Osteocyte (in vitro differentiated cells): ENCODE measurements around the gene RTF2. TPM values are rescaled to one million over a fixed set of nuclear protein-coding genes. Genes with fewer than 3 reads are reported as not detected.
"Not testable (repeated sequence)": the region's sequence is repeated elsewhere in the genome, so short reads cannot be mapped to it uniquely, and the experiment has no call there.

Source experiments
- DNase-seq: peaks from one replicate; pipeline ENCODE4 v3.0.0; 2021; ENCODE audit warnings: mixed read lengths; ENCODE audit not compliant: unreplicated experiment; ENCODE audit errors: extremely low spot score
- H3K27ac Mint-ChIP-seq: one replicate; pipeline ENCODE4 v1.8.0; 2021; ENCODE audit warnings: mild to moderate bottlenecking, mixed read lengths; ENCODE audit not compliant: unreplicated experiment
- H3K27me3 Mint-ChIP-seq: one replicate; pipeline ENCODE4 v1.8.0; 2021; ENCODE audit warnings: mixed read lengths; ENCODE audit not compliant: unreplicated experiment
- H3K36me3 Mint-ChIP-seq: one replicate; pipeline ENCODE4 v1.8.0; 2021; ENCODE audit warnings: mixed read lengths; ENCODE audit not compliant: unreplicated experiment
- H3K4me1 Mint-ChIP-seq: one replicate; pipeline ENCODE4 v1.8.0; 2021; ENCODE audit warnings: mixed read lengths; ENCODE audit not compliant: unreplicated experiment
- H3K4me3 Mint-ChIP-seq: one replicate; pipeline ENCODE4 v1.8.0; 2021; ENCODE audit warnings: mild to moderate bottlenecking, moderate library complexity, mixed read lengths; ENCODE audit not compliant: unreplicated experiment
- H3K9me3 Mint-ChIP-seq: one replicate; pipeline ENCODE4 v1.8.0; 2021; ENCODE audit warnings: mixed read lengths; ENCODE audit not compliant: unreplicated experiment
- total RNA-seq: library from RNA; stranded (reverse); gene quantifications from 2 replicates; pipeline ENCODE4 v1.2.1, GENCODE V29; 2021
- TF ChIP-seq, protein P1 (sequence below): fragments of 200-600 bp; sonication (generic); IDR thresholded peaks from 2 replicates; pipeline ENCODE4 v1.5.0; 2021; ENCODE audit warnings: antibody characterized with exemption, mild to moderate bottlenecking, moderate library complexity

RTF2 gene
- total RNA-seq, 1 donor from 2014 or later: 85.8 TPM

DNA sequence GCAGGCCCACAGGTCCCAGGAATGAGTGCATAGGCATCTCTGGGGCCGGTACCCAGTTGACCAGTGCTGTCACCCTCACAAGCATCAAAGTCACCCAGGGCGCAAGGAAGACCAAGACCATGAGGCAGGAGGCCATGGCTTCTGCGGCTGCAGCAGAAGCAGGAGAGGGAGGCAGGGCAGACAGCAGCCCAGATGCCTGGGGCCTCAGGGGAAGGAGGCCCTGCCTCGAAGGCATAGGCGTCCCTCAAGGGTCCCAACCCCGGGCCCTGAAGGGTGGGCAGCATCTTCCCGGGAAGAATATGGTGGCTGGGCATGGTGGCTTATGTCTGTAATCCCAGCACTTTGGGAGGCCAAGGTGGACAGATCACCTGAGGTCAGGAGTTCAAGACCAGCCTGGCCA is 59.1 kb downstream of the RTF2 start:
- H3K9me3 Mint-ChIP-seq: no peaks in the 10 kb centered on the region
- TF ChIP-seq, protein P1, sequence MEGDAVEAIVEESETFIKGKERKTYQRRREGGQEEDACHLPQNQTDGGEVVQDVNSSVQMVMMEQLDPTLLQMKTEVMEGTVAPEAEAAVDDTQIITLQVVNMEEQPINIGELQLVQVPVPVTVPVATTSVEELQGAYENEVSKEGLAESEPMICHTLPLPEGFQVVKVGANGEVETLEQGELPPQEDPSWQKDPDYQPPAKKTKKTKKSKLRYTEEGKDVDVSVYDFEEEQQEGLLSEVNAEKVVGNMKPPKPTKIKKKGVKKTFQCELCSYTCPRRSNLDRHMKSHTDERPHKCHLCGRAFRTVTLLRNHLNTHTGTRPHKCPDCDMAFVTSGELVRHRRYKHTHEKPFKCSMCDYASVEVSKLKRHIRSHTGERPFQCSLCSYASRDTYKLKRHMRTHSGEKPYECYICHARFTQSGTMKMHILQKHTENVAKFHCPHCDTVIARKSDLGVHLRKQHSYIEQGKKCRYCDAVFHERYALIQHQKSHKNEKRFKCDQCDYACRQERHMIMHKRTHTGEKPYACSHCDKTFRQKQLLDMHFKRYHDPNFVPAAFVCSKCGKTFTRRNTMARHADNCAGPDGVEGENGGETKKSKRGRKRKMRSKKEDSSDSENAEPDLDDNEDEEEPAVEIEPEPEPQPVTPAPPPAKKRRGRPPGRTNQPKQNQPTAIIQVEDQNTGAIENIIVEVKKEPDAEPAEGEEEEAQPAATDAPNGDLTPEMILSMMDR: no peak
- H3K27ac Mint-ChIP-seq: no peak overlapping the region
- no peaks in the 10 kb centered on the region for H3K27me3 Mint-ChIP-seq
- no peaks in the 10 kb centered on the region for H3K4me1 Mint-ChIP-seq
- H3K36me3 Mint-ChIP-seq: no peaks in the 10 kb centered on the region
- DNase-seq: no peak
- H3K4me3 Mint-ChIP-seq: no peak overlapping the region

DNA sequence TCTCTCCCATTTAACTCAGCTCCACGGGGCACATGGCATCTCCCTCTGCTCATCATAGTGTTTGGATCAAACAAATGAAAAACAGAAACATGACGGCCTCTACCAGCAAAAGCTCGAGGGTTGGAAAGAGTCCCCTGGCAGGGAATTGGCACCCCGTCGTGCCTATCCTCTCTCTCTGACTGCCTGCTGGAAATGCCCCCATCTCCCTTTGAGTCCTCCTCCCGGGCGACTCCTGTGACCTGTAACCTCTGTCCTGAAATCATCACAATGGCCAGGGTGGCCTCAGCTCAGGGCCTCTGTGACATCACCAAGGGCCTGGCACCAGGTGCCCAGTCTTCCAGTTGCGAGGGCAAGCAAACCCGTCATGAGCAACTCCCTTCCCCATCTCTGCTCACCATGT is 64.5 kb downstream of the RTF2 start, which contains the start of gene FAM209B:
FAM209B (plus strand) TSS at position 301 of the 400 bp plus-strand sequence; CDS start at position 397, 96 bp downstream.
- not testable (repeated sequence) for DNase-seq, H3K9me3 Mint-ChIP-seq, H3K36me3 Mint-ChIP-seq, H3K27ac Mint-ChIP-seq, H3K4me3 Mint-ChIP-seq, H3K27me3 Mint-ChIP-seq, H3K4me1 Mint-ChIP-seq

DNA sequence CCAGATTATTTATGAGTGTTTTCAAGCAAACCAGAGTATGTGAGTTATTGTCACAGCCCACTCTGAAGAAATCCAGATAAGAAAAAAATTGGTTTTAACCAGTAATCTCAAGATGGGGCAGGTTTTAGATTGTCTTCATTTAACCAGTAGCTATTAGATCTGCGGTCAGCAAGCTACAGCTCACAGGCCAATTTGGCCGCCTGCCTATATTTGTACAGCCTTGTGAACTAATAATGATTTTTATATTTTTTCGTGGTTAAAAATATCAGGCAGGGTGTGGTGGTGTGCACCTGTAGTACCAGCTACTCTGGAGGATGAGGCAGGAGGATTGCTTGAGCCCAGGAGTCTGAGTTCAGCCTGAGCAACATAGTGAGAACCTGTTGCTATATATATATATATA is 69.6 kb downstream of the RTF2 start:
- Mint-ChIP-seq H3K27ac (no peak overlapping the region), H3K4me1 (no peaks in the 10 kb centered on the region), H3K36me3 (no peaks in the 10 kb centered on the region), H3K9me3 (no peaks in the 10 kb centered on the region), H3K4me3 (no peak overlapping the region), H3K27me3 (no peaks in the 10 kb centered on the region)
- TF ChIP-seq, protein P1: no peak
- no peak for DNase-seq

DNA sequence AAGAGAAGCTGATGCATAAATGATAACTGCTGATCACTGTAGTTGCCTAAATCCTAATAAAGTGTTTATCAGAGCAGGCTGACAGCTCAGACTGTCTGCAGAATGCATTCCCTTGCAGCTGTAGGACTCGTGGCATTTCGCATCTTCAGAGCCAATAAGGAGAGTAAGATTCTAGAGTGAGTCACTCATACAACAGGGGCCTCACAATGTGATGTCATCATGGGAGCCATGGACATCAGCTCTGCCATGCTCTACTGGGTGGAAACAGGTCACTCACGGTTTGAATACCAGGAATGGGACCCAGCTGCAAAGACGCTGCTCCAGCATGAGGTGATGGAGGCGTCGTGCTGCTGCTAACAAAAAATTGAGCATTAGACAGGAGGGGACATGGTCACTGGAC is 72.0 kb downstream of the RTF2 start:
- H3K27ac Mint-ChIP-seq: no peak overlapping the region
- H3K27me3 Mint-ChIP-seq: no peaks in the 10 kb centered on the region
- no peaks in the 10 kb centered on the region for H3K4me1 Mint-ChIP-seq
- DNase-seq: no peak
- TF ChIP-seq, protein P1: no peak
- H3K9me3 Mint-ChIP-seq: no peaks in the 10 kb centered on the region
- H3K36me3 Mint-ChIP-seq: no peaks in the 10 kb centered on the region
- H3K4me3 Mint-ChIP-seq: no peak overlapping the region

DNA sequence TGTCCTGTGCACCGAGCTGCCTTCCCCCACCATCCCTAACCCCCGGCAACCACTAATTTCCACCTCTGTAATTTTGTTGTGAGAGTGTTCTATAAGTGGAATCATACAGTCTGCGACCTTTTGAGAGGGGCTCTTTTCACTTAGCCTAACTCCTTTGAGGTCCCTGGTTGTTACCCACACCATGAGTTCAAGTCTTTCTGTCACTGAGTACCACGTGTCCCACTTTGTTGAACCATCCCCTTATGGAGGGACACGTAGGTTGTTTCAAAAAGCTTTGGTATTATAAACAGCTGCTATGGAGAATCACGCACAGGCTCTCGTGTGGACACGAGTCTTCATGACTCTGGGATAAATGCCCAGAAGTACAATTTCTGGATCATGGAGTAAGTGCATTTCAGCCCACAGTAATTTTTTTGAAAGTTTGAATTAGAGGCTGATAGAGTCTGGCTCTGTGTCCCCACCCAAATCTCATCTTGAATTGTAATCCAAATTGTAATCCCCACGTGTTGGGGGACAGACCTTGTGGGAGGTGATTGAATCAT is 74.1 kb downstream of the RTF2 start:
- TF ChIP-seq, protein P1: no peak
- H3K4me1 Mint-ChIP-seq: no peaks in the 10 kb centered on the region
- H3K27ac Mint-ChIP-seq: no peak overlapping the region
- no peak for DNase-seq
- peaks cover 4% of the 10 kb centered on the region for H3K27me3 Mint-ChIP-seq
- no peak overlapping the region for H3K4me3 Mint-ChIP-seq
- H3K9me3 Mint-ChIP-seq: no peaks in the 10 kb centered on the region
- H3K36me3 Mint-ChIP-seq: no peaks in the 10 kb centered on the region

DNA sequence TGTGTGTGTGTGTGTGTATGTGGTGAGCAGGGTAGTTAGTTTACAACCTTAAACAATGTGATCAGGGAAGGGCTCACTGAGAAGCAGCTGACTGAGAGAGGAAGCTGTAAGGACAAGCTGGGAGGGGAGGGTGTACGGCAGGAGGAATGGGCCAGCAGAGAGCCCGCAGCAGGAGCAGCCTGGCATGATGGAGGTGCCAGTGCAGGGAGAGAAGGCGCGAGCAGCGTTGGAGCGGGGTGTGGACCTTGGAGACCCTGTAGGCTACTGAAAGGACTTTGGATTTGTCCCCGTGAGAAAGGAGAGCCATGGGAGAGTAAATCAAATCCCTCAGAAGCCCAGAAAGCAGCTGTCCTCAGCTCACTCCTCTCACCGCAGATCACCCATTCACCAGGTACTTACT is 83.1 kb downstream of the RTF2 start:
- no peak overlapping the region for H3K4me3 Mint-ChIP-seq
- H3K4me1 Mint-ChIP-seq: peaks cover 12% of the 10 kb centered on the region
- no peaks in the 10 kb centered on the region for H3K36me3 Mint-ChIP-seq
- DNase-seq: no peak
- TF ChIP-seq, protein P1: no peak
- H3K27me3 Mint-ChIP-seq: peaks cover 11% of the 10 kb centered on the region
- H3K27ac Mint-ChIP-seq: no peak overlapping the region
- peaks cover 9% of the 10 kb centered on the region for H3K9me3 Mint-ChIP-seq
